ENCODE measurements around the gene DCAF11.

The DCAF11 gene

DNA sequence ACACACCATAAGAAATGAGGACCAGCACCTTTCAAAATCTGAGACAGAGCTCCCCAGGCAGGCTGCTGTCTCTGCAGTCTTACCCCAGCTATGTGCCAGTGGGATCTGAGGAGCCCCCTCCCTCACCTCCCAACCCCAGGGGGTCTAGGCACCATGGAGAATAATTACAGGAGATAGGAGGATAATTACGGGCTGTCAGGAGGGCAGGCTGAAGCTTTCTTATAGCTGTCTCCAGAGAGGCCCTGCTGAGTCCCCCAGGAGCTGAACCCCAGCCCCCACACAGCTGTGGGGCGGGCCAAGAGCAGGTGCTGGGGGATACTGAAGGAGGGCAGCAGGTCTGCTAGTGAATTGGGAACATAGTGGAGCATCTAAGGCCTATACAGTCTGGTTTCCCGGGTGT is 36.4 kb upstream of the DCAF11 start:
- in situ Hi-C loops (cut with MboI; ENCODE audit: low sequenced_read_pairs), result no loop called here

DNA sequence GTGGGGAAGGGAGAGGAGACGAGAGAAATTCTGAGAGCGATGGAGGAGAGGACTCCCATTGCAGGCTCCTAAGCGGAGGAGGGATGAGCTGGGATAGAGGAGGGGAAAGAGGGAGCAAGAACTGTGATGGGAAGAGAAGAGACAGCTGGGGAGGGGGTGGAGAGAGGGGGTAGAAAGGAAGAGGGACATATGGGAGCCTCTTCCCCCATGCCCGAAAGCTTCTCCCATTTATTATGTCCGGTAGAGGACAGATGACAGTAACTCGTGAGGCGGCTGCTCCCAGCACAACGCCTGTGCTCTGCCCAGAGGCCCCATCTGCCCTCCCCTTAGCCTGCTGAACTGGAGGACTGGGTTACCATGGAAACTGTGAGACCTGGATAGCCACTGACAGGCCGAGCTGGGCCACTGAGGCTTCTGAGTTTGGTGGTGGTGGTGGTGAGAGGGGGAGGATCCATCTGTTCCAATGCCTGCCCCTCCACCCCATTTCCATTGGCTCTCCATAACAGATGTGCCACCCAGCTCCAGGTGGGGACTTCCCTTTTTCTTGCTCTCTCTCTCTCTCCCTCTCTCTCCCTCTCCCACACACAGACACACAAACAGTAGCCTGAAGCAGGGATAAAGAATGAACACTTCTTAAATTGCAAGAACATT is 35.0 kb upstream of the DCAF11 start:
- in situ Hi-C loops (cut with MboI; ENCODE audit: low sequenced_read_pairs), result no loop called here

GRCh38 chr14:24080142-24080530 is 34.4 kb upstream of the DCAF11 start:
- in situ Hi-C loops (cut with MboI; ENCODE audit: low sequenced_read_pairs), result no loop called here

- in situ Hi-C loops (cut with MboI; ENCODE audit: low sequenced_read_pairs), result no loop called here
Observed at GRCh38 chr14:24080888-24081738, 33.5 kb upstream of the DCAF11 start.

DNA sequence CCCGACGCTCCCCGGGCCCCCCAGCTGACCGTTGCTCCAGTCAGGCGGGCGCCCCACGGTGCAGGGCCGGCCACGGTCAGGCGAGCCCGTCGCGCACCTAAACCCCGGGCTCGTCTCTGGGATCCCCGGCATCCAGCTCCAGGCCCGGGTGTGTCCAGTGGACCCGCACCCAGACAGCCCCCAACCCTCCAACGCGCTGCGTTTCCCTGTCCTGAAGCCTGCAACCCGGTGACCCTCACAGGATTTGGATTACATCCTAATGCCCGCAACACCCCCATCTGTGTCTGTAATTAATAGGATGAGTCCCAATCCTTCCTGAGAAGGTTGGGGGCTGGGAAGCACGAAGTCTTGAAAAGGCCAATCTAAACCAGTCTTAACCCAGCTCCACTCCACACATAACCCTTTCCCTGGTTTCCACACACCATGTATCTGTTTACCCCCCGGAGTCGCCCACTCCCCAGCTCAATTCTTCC is 32.8 kb upstream of the DCAF11 start:
- in situ Hi-C loops (cut with MboI; ENCODE audit: low sequenced_read_pairs), result no loop called here

DNA sequence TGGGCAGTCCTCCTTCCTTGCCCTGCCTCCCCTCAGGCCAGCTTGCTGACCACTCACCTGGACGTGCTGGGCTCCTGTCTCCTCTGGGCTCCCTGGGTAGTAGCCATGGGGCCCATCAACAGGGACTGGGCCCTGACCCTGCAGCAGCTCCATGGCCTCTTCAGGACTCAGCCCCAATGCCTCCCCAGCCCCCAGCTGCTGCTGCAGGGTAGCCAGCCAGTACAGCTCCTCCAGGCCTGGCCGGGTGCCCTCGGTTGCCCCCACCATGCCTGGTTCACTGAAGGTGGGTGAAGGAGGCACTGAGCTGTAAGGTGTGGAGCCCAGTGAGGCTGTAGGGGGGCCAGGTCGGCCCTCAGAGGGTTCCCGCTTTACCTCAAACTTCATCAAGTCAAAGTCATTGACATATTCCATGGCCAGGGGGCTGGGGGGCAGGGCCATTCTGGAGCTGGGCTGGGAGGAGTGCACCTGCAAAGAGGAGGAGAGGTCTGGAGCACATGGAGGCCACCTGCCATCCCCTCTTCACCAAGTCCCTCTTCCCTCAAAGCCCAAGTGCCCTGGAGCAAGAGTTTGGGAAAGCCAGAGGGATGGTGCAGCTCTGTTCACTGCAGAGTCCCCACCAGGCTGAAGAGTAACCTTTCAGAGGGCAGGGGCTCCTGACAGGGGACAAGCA is 32.0 kb upstream of the DCAF11 start:
- in situ Hi-C loops (cut with MboI; ENCODE audit: low sequenced_read_pairs), result no loop called here

DNA sequence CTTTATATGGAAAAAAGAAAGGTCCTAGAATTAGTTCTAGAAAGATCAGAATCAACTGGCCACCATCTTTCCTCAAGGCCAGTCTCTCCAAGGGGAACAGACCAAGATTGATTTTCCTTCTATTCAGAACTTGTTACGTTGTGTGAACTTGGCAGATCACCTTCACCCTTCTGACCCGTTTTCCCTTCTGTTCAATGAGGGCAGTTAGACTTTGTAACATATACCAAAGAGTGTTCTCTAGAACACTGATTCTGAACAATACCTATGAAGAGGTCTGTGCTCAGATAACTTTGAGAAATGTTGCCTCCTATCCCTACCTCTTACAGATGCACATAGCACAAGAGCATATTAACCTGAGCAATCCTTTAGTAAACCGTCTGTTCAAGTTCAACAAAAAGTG is 31.1 kb upstream of the DCAF11 start:
- in situ Hi-C loops (cut with MboI; ENCODE audit: low sequenced_read_pairs), result no loop called here

- in situ Hi-C loops (cut with MboI; ENCODE audit: low sequenced_read_pairs), result no loop called here
Observed at GRCh38 chr14:24084440-24084839, 30.1 kb upstream of the DCAF11 start.

DNA sequence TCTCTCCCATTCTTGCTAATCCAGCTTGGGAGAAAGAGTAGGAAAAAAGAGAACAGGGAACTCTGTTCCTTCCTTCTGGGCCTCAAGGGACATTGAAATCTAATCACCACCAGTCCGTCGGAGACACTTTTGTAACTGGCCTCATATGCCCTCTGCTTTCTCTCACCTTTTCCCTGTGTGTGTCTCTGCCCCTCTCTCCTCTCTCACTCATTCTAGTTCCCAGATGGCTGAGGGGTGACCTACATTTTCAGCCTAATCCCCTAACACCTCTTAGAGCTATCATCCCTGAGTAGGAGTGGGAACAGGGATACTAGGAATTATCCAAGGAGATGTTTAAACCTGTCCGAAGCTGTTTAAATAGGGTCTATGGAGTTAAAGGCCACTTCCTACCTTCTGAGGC is 29.4 kb upstream of the DCAF11 start:
- in situ Hi-C loops (cut with MboI; ENCODE audit: low sequenced_read_pairs), result no loop called here

- in situ Hi-C loops (cut with MboI; ENCODE audit: low sequenced_read_pairs), result no loop called here
Observed at GRCh38 chr14:24086193-24086955, 28.2 kb upstream of the DCAF11 start.

GRCh38 chr14:24087004-24087403 is 27.6 kb upstream of the DCAF11 start:
- in situ Hi-C loops (cut with MboI; ENCODE audit: low sequenced_read_pairs), result no loop called here

DNA sequence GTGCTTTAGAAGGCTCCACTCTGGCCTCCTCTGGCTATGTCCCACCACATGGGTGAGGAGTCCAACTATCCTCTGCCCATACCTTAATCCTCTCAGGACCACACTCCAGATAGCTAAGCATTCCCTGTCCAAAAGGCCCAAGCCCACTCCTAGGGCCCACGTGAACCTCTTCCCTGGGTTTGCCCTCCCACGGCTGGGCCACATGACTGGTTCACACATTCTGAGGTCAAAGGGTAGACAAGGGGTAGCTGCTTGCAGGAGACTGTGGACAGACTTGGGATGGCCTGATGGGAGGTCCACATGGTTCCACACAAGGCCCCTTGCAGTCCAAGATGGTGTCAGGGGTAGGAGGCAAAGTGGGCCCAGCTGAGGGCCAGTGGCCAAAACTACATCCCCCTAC is 26.5 kb upstream of the DCAF11 start:
- in situ Hi-C loops (cut with MboI; ENCODE audit: low sequenced_read_pairs), result no loop called here

DNA sequence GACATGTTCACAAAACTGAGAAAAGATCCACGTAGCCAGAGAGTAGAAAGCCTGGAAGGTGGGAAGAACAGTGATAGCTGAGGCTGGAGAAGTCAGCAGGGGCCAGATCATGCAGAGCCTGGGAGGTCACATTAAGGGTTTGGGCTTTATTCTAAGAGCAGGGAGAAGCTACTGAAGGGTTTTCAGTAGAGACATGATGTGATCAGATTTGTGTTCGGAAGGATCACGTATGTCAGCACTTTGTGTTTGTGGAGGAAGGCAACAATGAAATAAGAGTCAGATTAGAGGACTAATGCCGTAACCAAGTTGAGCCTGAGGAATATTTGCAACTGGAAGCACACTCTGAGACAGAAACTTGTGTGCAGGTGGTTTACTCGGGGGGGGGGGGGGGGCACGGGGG is 24.7 kb upstream of the DCAF11 start:
- in situ Hi-C loops (cut with MboI; ENCODE audit: low sequenced_read_pairs), result loop anchor here (5.0 kb wide), 1 partner anchor 33 kb away; no protein-coding TSS in a partner anchor

GRCh38 chr14:24092110-24092504 is 22.5 kb upstream of the DCAF11 start:
- in situ Hi-C loops (cut with MboI; ENCODE audit: low sequenced_read_pairs), result loop anchor here (5.0 kb wide), 1 partner anchor 35 kb away; no protein-coding TSS in a partner anchor

- in situ Hi-C loops (cut with MboI; ENCODE audit: low sequenced_read_pairs), result loop anchor here (5.0 kb wide), 1 partner anchor 35 kb away; no protein-coding TSS in a partner anchor
Observed at GRCh38 chr14:24092505-24093206, 21.9 kb upstream of the DCAF11 start.

DNA sequence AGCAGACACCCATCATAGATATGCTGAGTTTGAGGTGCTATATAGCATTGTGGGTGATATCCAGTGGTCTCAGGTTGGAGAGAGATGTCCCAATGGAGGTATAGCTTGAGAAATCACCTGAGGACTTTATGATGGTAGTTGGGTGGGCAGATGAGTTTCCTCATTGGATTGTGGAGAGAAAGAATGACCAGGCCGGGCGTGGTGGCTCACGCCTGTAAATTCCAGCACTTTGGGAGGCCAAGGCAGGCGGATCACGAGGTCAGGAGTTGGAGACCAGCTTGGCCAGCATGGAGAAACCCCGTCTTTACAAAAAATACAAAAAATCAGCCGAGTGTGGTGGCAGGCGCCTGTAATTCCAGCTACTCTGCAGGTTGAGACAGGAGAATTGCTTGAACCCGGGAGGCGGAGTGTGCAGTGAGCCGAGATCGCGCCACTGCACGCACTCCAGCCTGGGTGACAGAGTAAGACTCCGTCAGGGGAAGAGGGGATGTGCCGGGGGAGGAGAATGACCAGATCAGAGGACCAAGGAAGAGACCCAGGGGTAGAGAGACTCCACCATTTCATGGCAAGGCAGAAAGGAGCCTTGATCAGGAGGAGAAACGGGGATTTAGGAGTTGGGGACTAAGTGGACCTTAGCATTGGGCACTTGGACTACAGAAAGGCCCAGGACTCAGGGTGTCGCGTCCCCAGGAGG is 21.2 kb upstream of the DCAF11 start:
- in situ Hi-C loops (cut with MboI; ENCODE audit: low sequenced_read_pairs), result loop anchor here (5.0 kb wide), 1 partner anchor 36 kb away; no protein-coding TSS in a partner anchor

- in situ Hi-C loops (cut with MboI; ENCODE audit: low sequenced_read_pairs), result loop anchor here (5.0 kb wide), 1 partner anchor 37 kb away; no protein-coding TSS in a partner anchor
Observed at GRCh38 chr14:24093901-24094840, 20.4 kb upstream of the DCAF11 start, which contains the start of gene PCK2. TSS of gene PCK2 (plus strand) at chr14:24094311. CDS start at chr14:24094406, 95 bp downstream.

DNA sequence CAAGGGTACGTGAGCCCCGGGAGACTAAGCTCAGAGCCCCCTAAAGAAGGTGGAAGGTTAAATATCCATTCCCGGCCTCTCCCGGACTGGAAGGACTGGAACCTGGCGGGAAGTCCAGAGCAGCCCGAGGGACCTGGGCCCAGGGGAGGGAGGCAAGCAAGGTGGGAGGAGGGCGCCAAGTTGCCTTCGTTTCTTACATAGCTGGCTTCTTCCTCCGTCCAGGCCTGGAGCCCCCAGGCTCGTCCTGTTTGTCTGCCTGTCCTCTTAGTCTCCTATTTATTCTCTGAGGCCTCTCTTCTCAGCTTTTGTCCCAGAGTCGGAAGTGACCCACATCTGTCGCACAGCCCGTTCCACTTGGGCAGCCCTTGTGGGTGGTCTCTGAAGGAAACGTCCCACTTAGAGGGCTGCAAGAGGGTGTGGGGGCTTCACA is 19.7 kb upstream of the DCAF11 start:
- in situ Hi-C loops (cut with MboI; ENCODE audit: low sequenced_read_pairs), result loop anchor here (5.0 kb wide), 1 partner anchor 38 kb away; no protein-coding TSS in a partner anchor

Measured in HL-60/S4 (cell line).